RWPE1 (cell line): ENCODE data around the gene GTPBP1.

ENCODE experiments used
- CTCF ChIA-PET: fragments of 350-600 bp; sonication (Branson Sonifier 250); formaldehyde crosslinking; extraction: SDS; loops from one replicate; lab custom pipeline; 2021; lab: Yijun Ruan, JAX
- POLR2A ChIA-PET: fragments of 400-600 bp; formaldehyde crosslinking; extraction: SDS; loops from one replicate; lab custom pipeline; 2020; ENCODE audit warnings: antibody characterized with exemption; ENCODE audit not compliant: low non-redundant PET; lab: Yijun Ruan, JAX
- DNase-seq: peaks from one replicate; pipeline ENCODE4 v3.0.0; 2012; ENCODE audit warnings: low spot score
- H3K27ac ChIP-seq: fragments of 450-650 bp; 2 replicates; pipeline ENCODE4 v1.5.1; 2017
- CTCF ChIP-seq: fragments of 450-650 bp; conservative IDR thresholded peaks from 2 replicates; pipeline ENCODE4 v1.5.1; 2017; ENCODE audit warnings: low read depth, mild to moderate bottlenecking

The GTPBP1 gene

GRCh38 chr22:38707984-38708383, 2.2 kb downstream of the GTPBP1 start:
- no peak for TF ChIP-seq CTCF
- DNase-seq: no peak
- no peak overlapping the region for H3K27ac ChIP-seq
- ChIA-PET CTCF (interaction anchor here (0.6 kb wide), 1 partner anchor 10 kb away, joined by 5 read pairs; no protein-coding TSS in a partner anchor), POLR2A (no interaction called here)

GRCh38 chr22:38709306-38709705, 3.6 kb downstream of the GTPBP1 start:
- no peak overlapping the region for H3K27ac ChIP-seq
- no peak for TF ChIP-seq CTCF
- DNase-seq: no peak
- POLR2A ChIA-PET: no interaction called here
- CTCF ChIA-PET: no interaction called here

- no peak for DNase-seq
- POLR2A ChIA-PET: no interaction called here
These were observed 4.6 kb downstream of the GTPBP1 start for GRCh38 chr22:38710351-38710750.

GRCh38 chr22:38710866-38711265, 5.1 kb downstream of the GTPBP1 start:
- ChIA-PET CTCF (interaction anchor here (0.6 kb wide), 1 partner anchor 51 kb away, joined by 3 read pairs; no protein-coding TSS in a partner anchor), POLR2A (no interaction called here)
- DNase-seq: no peak
- no peak for TF ChIP-seq CTCF
- no peak overlapping the region for H3K27ac ChIP-seq

More at GRCh38 chr22:38710351-38710750, 4.6 kb downstream of the GTPBP1 start:
- H3K27ac ChIP-seq: no peak overlapping the region
- TF ChIP-seq CTCF: no peak
- CTCF ChIA-PET: interaction anchor here (0.6 kb wide), 1 partner anchor 51 kb away, joined by 3 read pairs; no protein-coding TSS in a partner anchor

- no peak overlapping the region for H3K27ac ChIP-seq
- TF ChIP-seq CTCF: no peak
- ChIA-PET CTCF (interaction anchor here (0.6 to 0.7 kb wide), 2 partner anchors 294 to 547 kb away, joined by 3 to 4 read pairs; no protein-coding TSS in a partner anchor), POLR2A (no interaction called here)
- no peak for DNase-seq
These were observed 6.9 kb downstream of the GTPBP1 start for GRCh38 chr22:38712486-38713207.

- H3K27ac ChIP-seq: no peak overlapping the region; the same call in 1 of the 2 replicates
- CTCF ChIA-PET: no interaction called here
- no peak for DNase-seq
- no peak for TF ChIP-seq CTCF
- POLR2A ChIA-PET: no interaction called here
These were observed 8.2 kb downstream of the GTPBP1 start for GRCh38 chr22:38713921-38714320.
